Cerebellar cortex (tissue), 1 donor: ENCODE measurements around the gene ZNF783.

Source experiments
- DNase-seq: peaks from one replicate; pipeline ENCODE4 v3.0.0-alpha.2; 2015; ENCODE audit warnings: low spot score

ZNF783 gene

DNA sequence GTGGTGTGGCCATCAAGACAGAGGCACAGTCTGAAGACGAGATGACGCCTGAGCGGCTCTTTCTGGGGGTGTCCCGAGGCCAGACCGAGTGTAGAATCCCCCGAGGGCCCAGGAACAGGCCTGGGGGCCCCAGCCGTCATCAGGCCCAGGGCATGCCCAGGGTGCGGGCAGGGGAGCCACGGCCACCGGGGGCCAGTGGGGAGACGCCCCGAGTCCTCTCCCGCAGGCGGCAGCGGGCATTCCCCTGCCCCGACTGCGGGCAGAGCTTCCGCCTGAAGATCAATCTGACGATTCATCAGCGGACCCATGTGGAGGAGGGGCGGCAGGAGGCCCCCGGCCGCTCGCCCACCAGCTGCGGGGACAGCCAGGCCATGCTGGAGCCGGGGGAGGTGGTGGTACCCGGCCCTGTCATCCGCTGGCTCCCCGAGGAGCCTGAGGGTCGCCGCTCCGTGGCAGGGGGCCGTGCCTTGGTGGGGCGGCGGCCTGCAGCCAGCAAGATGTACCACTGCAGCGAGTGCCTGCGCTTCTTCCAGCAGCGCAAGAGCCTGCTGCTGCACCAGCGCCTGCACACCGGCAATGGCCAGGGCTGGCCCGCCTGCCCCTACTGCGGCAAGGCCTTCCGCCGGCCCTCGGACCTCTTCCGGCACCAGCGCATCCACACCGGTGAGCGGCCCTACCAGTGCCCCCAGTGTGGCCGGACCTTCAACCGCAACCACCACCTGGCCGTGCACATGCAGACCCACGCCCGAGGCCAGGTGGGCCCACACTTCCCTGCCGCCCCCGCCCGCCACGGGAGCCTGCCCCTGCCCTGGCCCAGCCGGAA is 19.7 kb downstream of the ZNF783 start:
- no peak for DNase-seq

DNA sequence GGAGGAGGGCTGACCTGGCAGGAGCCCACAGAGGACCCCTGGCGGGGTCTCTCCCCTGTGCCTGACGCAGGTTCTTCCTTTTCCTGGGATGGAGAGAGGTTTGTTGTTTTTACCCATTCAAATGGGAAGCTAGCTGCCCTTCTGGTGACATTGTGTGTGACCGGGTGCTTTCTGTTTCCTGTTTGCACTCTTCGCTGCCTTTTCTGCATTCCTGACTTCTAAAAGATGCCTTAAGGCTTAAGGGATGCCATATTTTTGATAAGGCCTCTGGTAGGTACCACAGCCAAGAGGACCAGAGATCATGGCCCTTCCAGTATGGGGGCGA is 20.3 kb downstream of the ZNF783 start:
- DNase-seq = no peak

DNA sequence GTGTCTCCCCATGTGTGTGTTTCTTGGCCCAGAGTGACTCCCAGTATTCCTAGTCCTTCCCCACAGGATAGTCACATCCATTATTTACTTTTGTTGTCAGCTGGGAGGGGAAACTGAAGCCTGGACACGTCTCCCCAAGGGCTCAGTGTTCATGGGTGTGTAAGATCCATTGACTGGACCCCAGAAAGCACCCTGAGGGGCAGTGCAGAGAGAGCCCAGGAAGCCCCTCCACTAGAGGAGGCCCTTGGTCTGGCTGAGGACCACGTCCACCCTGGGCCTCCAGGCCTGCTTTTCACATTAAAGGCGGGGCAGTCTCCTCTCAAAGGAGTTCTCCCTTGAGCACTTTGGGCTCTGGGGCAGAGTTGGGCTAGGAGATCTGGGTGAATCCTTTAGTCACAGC is 21.3 kb downstream of the ZNF783 start:
- DNase-seq = no peak

DNA sequence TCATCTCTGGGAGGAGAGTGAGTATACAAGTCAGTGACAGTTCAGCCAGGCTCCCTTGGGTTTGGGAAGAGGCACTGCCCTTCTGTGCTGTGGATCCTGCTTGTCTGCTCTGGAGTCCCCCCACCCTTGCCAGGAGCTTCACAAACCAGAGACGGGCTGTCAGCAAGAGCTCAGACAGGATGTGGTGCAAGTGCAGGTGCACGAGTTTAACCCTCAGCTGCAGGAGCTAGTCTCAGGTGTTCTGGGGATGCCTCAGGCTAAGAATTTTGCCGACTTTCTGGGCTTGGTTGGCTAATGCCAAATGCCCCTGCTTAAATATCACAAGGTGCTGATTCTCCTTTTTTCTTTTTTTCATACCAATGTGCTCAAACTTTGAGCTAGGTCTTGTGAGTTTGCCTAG is 22.3 kb downstream of the ZNF783 start:
- peak; percentile 18 for DNase-seq

DNA sequence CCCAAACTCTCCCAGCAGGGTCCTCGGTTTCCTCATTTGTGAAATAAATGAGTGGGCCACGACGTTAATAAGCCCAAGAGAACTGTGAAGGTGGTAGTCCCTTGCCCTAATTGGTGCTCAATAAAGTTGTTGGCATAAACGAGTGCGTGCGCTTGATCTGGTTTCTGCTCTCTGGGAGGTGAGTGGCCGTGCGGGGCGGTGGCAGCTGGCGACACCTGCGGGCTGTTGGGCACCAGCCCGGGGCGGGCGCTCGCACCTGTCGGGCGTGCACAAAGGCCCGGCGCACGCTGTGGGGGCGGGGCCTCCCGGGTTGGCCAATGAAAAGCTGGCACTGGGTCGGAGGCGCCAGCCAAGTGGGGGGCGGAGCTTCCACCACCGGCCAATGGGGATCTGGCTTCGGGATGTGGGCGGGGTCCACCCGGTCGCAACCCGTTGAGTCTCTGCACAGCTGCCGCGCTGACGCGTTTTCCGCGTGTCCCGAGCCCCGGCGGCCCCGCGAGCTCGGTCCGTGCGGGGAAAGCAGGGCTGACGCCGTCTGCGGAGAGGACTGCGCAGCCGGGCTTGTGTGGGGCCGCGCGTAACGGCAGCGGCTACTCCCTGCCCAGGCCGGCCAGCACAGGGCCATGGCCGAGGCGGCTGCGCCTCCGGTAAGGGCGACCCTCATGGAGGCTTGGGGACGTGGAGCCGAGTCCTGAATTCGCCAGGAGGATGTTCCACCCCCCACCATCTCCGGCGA is 23.0 kb downstream of the ZNF783 start:
- DNase-seq = peak; percentile 92

DNA sequence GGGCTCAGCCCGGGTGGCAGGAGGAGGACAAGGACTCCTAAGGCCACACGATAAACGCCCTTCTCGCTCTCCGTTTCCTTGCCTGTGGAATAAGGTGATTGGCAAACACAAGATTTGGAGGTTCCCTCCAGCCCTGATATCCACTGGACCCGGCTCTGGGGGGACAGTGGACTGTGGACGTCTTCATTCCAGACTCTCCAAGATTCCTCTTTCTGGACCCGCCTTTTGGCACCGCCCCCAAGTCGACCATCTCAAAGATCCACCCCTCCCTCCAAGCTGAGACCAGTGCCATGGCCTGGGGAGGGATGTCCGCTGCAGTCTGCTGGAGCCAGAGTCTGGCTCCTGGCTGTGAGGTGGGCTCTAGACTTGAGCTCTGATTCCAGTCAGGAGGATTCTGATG is 23.6 kb downstream of the ZNF783 start:
- DNase-seq = peak; percentile 40

DNA sequence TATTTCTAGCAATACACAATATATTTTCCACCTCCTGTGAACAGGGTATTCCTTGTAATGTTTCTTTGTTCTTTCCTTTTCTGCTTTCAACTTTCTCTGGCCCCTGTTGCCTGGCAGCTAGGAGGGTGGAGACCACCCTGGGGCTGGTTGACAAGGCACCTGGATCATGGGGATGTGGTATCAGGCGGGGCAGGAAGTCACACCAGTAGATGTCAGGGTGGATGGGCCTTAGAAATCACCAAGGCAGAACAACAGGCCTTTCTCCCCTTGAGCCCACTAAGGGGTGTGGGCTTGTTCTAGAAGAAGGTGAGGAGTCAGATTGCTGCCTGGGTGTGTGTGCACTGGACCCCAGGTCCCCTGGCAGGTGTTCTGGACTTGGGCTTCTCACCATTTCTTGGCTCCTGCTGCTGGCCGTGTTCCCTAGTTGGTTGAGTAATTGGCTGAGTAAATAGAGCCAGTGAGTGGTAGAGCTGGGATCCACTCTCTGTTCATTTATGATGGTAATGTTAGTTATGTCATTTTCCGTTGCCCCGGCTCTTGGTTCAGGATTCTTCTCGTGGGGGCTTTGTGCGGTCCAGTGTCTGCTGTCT is 24.9 kb downstream of the ZNF783 start:
- no peak for DNase-seq

DNA sequence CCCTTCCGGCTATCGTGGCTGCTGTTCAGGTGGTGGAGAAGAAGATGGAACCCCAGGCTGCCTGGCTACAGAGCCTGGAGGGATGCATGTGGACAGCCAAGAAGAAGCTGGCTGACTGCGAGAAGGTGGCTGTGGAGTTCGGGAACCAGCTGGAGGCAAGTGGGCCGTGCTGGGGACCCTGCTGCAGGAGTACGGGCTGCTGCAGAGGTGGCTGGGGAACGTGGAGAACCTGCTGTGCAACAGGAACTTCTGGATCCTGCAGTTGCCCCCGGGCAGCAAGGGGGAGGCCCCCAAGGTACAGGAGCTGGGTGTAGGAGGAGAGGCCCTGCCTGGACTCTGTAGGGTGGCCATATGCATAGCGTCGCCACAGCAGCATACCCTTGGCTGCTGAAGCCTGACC is 25.6 kb downstream of the ZNF783 start:
- no peak for DNase-seq

DNA sequence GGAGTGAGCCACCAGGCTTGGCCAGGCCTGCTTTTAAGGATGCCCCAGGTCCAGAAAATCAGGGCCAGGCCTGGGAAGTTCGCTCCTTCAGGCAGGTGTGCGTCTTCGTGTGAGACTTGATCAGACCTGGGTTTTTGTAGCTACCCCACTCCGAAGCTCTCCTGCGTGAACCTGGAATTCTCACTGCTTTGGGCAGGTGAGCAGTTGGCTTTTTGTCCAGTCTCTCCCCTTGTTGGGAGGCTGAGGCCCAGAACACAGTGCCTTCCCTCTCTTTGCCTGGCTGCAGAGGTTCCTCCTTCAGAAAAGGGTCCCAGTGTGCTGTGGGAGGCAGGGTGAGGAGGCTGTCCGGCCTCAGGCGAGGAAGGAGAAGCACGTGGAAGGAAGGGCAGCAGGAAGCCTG is 27.3 kb downstream of the ZNF783 start:
- DNase-seq = no peak

DNA sequence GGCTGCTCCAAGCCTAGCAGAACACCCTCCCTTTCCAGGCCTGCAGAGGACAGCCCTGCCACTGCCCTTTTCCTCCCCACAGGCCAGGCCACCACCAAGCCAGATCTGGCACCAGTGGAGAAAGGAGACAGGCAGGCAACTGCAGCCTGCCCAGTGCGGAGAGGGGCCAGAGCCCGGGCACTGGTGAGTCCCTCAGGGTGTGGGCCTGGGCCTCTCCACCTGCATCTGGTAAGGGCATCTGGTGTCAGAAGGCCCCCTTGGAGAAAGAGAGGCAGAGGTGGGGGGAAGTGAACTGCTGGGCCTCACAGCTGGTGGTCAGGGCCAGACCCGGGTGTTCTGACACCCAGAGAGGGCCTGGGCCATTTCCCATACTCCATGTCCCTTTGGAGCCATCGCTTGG is 27.9 kb downstream of the ZNF783 start:
- DNase-seq = no peak

DNA sequence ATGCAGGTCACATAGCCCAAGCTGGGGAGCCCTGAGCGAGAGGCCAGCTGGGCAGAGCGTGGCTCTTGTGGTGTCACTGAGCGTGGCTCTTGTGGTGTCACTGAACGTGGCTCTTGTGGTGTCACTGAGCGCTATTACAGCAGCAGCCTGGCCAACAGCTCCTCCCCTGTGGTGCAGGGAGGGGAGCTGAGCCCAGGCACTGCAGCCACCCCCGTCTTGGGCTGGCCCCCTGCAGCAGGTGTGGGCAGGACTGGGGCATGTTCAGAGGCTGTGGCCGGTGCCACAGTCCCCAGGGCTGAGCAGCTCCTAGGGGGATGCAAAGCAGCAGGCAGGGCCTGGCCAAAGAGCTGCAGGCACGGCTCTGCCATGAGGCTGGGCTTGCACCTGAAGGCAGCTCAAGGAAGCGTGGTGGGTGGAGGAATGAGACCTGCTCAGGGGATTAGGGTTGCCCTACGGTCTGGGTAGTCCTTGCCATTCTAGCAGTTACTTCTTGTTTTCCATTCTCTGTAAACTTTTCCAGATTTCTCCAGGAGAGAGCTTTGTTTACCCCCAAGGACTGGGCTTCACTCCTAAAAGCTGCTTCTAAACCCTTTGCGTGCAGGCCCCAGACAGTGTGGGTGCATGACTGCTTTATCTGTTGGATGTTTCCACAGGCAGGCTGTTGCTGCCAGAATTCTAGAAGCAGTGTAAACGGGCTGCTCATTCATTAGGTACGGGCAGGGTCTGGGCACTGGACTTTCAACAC is 29.2 kb downstream of the ZNF783 start:
- no peak for DNase-seq

DNA sequence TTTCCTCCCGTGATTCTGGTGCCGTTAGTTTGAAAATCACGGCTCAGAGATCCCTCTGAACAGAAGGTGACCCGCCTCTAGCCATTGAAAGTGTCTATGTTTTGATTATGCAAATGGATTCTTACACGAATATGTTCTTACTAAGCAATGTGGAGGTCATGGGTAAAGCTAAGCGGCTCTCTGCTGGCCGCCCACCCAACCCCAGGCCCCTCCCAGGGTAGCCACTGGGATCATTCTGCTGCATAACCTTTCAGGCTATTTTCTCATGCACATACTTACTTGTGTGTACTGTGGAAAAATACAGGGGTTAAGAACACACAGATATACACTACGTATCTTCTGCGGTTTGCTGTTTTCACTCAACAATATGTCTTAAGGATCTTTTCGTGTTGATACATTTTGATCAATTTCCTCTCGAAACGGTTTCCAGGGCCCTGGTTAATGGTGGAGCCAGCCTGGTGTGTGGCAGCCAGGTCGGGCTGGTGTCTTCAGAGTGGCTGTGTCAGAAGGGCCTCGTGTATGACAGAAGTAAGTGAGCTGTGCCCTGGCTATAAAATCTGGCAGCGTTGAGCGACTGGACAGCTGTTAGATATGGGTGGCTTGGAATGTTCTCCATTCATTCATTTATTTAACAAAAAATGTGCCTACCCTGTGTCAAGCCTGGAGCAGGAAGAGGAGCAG is 29.9 kb downstream of the ZNF783 start:
- DNase-seq = no peak

DNA sequence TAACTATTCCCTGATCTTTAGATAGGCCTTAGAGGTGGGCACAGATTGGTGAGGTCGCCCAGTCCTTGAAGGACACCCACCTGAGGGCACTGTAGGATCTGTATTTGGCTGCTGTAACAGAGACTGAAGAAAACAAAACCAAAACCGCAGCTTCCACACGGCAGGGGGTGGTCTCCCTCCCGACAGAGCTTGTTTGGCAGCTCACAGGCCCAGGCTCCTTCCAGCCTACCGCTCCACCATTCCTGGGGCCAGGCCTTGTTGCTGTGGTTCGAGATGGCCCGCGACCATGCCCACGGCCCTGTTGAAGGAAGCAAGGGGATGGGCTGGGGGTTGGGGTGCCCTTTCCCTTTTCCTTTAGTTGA is 30.4 kb downstream of the ZNF783 start:
- no peak for DNase-seq

DNA sequence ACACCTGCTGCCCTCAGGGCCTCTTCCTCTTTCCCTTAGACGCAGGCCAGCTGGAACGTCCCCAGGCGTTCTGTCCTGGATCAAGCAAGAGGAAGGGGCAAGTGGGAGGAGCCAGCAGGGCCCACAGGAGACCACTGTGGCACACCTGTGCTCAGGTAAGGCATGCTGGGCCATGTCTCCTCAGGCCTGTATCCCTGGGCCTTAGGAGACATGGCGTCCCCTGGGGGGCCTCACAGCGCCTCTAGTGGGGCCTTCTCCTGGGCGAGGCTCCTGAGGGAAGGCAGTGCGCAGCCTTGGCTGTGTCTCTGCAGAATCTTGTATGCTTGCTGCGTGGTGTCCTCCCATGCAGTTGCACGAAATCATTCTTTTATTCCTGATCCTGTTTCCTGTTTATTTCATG is 31.3 kb downstream of the ZNF783 start:
- no peak for DNase-seq

DNA sequence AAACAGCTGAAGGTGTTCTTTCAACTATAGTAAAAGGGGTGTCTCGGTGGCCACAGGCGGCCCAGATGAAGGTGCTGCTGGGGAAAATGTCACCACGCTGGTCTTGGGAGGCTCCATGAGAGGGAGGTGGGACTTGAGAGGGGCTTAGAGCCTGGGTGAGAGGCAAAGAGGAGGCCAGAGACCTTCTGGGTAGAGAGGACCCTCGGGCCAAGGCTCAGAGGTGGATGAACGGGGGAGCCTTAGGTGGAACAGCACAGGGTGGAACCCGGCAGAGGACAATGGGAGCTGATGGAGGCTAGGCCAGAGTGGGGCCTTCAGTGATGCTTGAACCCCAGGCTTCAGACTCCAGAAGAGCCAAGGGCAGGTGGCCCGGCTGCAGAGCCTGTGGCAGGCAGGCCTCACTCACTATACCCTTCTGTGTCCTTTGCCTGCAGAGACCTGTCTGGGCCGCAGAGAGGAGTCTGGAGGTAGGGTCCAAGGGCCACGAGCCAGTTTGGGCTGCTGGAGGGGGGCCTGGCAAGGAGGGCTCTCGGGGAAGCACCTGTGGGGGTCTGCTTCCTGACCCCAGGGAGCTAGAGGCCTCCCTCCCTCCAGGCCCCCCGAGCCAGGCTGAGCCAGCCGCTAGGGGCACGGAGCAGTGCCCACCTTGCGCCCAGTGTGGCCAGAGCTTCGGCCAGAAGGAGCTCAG is 32.1 kb downstream of the ZNF783 start:
- no peak for DNase-seq

DNA sequence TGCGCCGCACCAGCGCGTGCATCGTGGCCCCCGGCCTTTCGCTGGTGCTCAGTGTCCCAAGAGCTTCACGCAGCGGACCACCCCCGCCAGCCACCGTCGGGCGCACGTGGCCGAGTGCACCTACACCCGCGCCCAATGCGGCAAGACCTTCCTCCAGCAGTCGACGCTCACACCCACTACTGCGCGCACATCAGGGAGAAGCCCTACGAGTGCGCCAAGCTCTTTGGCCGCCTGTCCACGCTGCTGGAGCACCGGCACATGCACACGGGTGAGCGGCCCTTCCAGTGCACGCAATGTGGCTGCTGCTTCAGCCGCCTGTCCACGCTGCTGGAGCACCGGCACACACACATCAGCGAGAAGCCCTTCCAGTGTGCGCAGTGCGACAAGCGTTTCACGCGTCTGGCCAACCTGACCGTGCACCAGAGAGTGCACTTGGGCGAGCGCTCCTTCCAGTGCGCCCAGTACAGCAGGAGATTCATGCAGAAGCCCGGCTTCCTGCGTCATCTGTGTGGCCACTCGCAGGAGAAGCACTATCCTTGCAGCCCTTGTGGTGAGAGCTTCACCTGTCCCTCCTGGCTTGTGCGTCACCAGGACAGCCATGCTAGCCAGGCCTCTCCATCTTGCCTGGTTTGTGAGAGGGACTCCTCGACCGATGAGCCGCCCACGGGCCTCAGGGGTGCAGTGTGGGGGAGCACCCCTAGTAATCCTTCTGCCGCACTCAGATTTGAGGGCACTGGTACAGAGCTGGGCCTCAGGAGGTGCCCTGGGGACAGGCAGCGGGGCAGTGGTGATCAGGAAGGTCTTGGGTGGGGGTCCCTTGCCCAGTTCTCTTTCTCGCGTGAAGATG is 32.9 kb downstream of the ZNF783 start:
- DNase-seq = no peak

DNA sequence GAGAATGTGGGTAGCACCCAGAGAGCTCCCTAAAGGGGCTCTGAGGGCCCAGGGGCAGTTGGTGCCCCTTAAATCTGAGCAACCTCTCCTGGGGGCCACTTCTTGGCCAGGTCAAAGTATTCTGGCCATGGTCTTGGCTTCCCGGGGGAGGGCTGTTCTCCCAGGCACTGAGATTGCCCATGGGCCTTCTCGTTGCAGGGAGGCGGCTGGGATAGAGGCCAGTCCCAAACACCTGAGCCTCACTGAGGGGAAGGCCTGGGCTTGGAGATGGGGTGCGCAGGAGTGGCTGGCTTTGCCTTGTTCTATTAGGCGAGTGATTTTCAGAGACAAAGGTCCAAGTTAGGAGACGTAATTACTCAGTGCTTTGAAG is 33.5 kb downstream of the ZNF783 start:
- DNase-seq = no peak

DNA sequence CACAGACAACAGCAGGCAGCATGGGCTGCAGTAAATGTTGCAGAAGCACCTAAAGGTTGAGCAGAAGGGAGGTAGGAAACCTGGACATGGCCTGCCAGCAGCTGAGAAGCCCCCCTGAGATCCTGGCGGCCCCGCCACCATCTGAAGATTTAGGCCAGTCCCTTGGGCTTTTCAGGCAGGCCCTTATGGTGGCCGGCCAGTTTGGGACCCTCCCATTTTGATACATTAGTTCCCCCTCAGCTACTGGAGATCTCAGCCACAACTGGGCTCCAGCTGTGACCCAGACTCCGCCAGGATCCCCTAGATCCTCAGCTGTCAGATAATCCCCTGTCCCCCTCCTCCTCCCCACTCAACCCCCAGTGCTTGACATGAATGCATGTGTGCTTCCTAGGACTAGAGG is 34.4 kb downstream of the ZNF783 start:
- DNase-seq = no peak

DNA sequence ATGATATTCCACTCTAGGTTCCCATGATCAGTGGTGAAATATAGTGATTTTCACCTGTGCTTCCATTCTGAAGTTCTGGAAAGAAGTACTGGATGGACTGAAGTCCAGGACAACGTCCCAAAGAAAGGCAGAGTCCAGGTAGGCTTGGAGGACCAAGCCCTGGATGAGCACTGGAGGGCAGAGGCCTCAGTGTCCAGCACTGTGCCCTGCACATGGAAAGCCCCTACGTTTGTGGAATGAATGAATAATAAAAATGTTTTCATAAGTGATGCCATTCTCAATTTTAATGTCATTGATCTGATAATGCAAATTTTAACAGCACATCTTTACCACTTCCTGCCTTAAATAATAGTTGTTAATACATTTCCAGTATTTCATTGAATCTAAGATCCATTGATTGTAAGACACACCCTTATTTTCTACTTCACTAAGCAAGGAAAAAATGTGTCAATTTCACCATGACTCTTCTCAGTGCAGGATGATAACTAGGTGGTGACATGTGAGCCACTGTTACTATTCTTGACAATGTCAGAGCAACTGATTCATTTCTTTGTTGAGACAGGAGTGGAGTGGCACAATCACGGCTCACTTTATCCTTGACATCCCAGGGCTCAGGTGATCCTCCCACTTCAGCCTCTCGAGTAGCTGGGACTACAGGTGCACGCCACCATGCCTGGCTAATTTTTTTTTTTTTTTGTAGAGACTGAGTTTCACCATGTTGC is 35.2 kb downstream of the ZNF783 start:
- no peak for DNase-seq
